Hippocampal formation (tissue), 2 donors: ENCODE data around the gene NBEA.
"Not testable (repeated sequence)": the region's sequence is repeated elsewhere in the genome, so short reads cannot be mapped to it uniquely, and the experiment has no call there.

Experiments
- DNase-seq, 2 donors: peaks; one replicate each; lab custom pipeline; 2025; lab: John Stamatoyannopoulos, UW

Gene NBEA

DNA sequence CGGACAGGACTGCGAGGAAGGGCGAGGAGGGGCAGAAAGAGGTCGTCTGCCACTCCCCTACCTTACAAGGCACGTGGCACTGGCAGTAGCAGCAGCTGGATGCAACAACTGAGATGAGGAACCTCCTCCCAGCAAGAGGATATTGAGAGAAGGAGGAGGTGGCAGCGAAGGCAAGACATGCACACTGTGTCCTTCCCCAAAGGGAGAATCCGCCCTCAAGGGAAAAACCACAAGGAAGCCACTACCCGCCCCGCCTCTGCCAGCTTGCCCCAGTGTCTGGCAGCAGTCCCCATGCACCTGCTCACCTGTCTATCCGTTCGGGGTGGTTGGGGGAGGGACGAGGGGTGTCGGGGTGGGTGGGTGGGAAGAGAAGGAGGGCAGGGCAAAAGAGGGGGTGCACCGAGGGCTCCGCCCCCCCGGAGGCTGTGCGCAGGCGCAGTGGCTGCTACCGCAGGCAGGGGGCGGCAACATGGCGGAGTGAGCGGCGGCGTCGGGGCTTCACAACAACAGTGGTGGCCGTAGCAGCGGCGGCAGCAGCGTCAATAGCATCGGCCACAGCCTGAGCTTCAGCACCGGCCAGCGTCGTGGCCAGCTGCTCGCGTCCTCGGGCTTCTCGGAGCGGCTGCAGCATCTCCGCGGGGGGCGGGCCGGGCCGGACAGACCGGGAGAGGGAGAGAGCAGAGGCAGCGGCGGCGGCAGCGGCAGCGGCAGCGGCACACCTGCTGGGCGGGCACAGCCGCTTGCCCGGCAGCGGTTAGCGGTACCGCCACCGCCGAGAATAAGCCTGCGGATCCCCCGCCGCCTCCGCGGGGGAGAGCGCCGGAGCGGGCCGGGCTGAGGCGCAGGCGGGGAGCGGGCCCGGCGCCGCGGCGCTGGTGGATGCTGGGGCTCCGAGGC is at the start of gene NBEA:
NBEA (plus strand) TSS at position 436 of the 897 bp plus-strand sequence. CDS start 551 bp downstream, outside the sequence.
- peak; percentile 76 to 85 for DNase-seq

DNA sequence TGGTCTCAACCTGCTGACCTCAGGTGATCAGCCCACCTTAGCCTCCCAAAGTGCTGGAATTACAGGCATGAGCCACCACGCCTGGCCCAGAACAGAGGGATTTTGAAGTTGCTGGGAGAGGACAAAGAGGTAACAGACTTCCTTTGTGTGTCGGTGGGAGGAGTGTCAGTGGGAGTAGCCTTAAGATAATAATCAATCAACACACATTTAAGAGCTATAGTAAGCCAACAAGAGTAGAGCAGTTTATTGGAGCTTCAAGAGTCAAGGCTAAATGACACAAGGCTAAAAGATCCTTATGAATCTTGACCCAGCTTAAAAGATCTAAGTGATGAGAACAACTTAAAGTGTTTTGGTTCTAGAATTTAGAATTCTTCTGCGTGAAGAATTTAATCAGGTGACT is 47.3 kb upstream of the NBEA start:
- no peak for DNase-seq

DNA sequence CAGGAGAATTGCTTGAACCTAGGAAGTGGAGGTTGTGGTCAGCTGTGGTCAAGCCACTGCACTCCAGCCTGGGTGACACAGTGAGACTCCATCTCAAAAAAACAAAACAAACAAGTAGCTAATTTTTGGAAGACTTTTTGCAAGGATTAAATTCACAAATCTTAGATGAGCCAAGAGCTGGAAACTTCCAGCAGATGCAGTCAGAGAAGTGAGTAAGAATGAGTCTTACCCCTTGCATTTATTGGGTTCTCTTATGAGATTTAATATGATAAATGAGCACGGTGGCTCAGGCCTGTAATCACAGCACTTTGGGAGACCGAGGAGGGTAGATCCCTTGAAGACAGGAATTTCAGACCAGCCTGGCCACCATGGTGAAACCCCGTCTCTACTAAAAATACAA is 44.9 kb upstream of the NBEA start:
- no peak for DNase-seq

GRCh38 chr13:34899888-34900287 is 42.2 kb upstream of the NBEA start:
- DNase-seq = no peak

- no peak for DNase-seq
Observed at GRCh38 chr13:34900288-34900739, 41.8 kb upstream of the NBEA start.

- DNase-seq = no peak
Observed at GRCh38 chr13:34901572-34901971, 40.5 kb upstream of the NBEA start.

GRCh38 chr13:34911159-34911558 is 30.9 kb upstream of the NBEA start:
- no peak for DNase-seq

DNA sequence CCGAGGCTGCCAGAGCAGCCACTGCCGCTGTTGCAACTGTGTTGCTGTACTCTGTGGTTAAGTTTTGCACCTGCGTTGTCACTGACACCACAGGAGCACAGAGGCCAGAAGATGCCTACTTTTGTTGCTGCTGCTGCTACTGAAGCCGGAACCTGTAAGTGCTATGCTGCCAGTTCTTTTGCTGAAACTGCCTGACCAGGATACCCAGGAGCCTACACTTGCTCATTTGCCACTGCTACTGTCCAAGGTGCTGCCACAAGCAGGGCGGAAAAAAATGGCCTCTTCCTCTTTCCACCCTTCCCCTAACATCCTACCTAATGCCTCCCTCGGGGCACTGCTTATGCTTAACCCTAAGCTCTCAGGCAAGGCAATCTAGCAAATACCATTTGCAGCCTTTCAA is 29.0 kb upstream of the NBEA start:
- DNase-seq = no peak

GRCh38 chr13:34914416-34914815 is 27.7 kb upstream of the NBEA start:
- DNase-seq = no peak

GRCh38 chr13:34926508-34926907 is 15.6 kb upstream of the NBEA start:
- DNase-seq = no peak

- not testable (repeated sequence) for DNase-seq
Observed at GRCh38 chr13:34928676-34929075, 13.4 kb upstream of the NBEA start.

- DNase-seq = no peak
Observed at GRCh38 chr13:34931572-34931971, 10.5 kb upstream of the NBEA start.

DNA sequence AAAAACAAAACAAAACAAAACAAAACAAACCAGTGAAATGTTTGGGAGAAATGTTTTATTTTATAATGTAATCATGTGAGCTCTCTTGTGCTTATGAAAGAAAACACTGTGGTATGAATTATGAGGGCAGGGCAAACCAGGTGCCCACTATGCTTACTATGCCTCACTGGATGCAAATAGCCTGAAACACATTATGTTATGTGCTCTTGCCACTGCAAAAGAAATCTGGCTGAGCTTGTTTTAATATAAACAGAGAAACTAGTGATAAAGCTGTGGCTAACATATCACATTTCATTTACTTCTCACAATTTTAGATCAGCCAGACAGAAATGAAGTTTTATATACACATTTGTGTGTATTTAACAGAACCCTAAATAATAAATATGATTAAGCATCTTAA is 8.7 kb upstream of the NBEA start:
- no peak for DNase-seq

GRCh38 chr13:34933786-34934185 is 8.3 kb upstream of the NBEA start:
- no peak for DNase-seq

- no peak for DNase-seq
Observed at GRCh38 chr13:34935841-34936240, 6.2 kb upstream of the NBEA start.

DNA sequence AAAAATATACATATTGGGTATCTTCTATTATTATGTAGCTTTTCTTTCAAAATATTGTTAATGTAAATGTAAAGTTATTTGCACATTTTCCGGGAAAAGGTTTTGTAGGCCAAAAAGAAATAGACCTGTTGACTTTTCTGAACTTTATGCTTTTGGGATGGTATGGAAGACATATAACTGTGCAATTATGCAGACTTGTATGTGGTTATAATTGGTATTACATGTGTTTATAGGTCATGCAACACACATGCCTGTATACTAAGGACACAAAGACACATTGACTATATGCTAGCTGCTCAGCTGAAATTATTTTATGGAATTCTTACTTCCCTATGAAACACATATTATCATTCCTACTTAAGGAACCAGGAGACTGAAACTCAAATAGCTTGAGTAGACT is 2.3 kb upstream of the NBEA start:
- DNase-seq = no peak

GRCh38 chr13:34941436-34941834 is 635 bp upstream of the NBEA start:
- DNase-seq = no peak

GRCh38 chr13:34942732-34943435 is 814 bp downstream of the NBEA start:
- peak in 1 of 2 donors; percentile 34 for DNase-seq

GRCh38 chr13:34943436-34944273 is 1.6 kb downstream of the NBEA start:
- DNase-seq = peak in 1 of 2 donors; percentile 12

GRCh38 chr13:34944274-34944634 is 2.2 kb downstream of the NBEA start:
- no peak for DNase-seq

GRCh38 chr13:34944751-34945150 is 2.7 kb downstream of the NBEA start:
- DNase-seq = no peak

GRCh38 chr13:34951528-34951927 is 9.5 kb downstream of the NBEA start:
- DNase-seq = no peak
